Measurements from ENCODE around the gene CAMK2A.

CAMK2A gene

GRCh38 chr5:150246429-150246828, 43.1 kb downstream of the CAMK2A start:
- CTCF ChIA-PET, result interaction anchor here (0.6 to 1.4 kb wide), 5 partner anchors 9 to 627 kb away, joined by 3 to 8 read pairs (median 3); no protein-coding TSS in a partner anchor
- Histone ChIP-seq H3K36me3 (ENCODE audit: control insufficient read depth in 2 of 2, insufficient read depth in 1 of 2, low read length in 2 of 2) (no peaks in the 10 kb centered on the region), H3K9me3 (ENCODE audit: control insufficient read depth, insufficient read depth, low read depth, low read length) (no peaks in the 10 kb centered on the region), H3K4me1 (ENCODE audit: control insufficient read depth, insufficient read depth, low read length) (no peaks in the 10 kb centered on the region), H3K4me3 (ENCODE audit: low read depth, low read length) (no peak overlapping the region), H3K27ac (ENCODE audit: extremely low read depth, low read depth, low read length) (no peak overlapping the region)
- POLR2A ChIA-PET, result no interaction called here
- TF ChIP-seq SP3 (tag by site-specific recombination; IDR thresholded peaks at IDR 0.05), result no peak
- no peak for TF ChIP-seq ZNF600 (tag by site-specific recombination; IDR thresholded peaks at IDR 0.05)
- TF ChIP-seq ZNF174 (tag by site-specific recombination; IDR thresholded peaks at IDR 0.05), result no peak
- no peak for TF ChIP-seq ZNF155 (tag by site-specific recombination; IDR thresholded peaks at IDR 0.05)
- TF ChIP-seq ZNF37A (tag by site-specific recombination; IDR thresholded peaks at IDR 0.05), result no peak
- no peak for TF ChIP-seq ZNF23 (tag by site-specific recombination; IDR thresholded peaks at IDR 0.05; ENCODE audit: borderline replicate concordance)
- no peak for TF ChIP-seq ZSCAN5A (tag by site-specific recombination; IDR thresholded peaks at IDR 0.05)
- no peak for TF ChIP-seq ZNF362 (tag by site-specific recombination; IDR thresholded peaks at IDR 0.05)
- TF ChIP-seq ZNF148 (tag by site-specific recombination; IDR thresholded peaks at IDR 0.05; ENCODE audit: borderline replicate concordance), result no peak
- TF ChIP-seq ZNF558 (tag by site-specific recombination; IDR thresholded peaks at IDR 0.05), result no peak
- no peak for TF ChIP-seq ZNF837 (tag by site-specific recombination; IDR thresholded peaks at IDR 0.05)
- no peak for TF ChIP-seq ZEB2 (tag by site-specific recombination; IDR thresholded peaks at IDR 0.05)

- Histone ChIP-seq H3K4me3 (ENCODE audit: low read depth, low read length) (no peak overlapping the region), H3K36me3 (ENCODE audit: control insufficient read depth in 2 of 2, insufficient read depth in 1 of 2, low read length in 2 of 2) (no peaks in the 10 kb centered on the region), H3K4me1 (ENCODE audit: control insufficient read depth, insufficient read depth, low read length) (no peaks in the 10 kb centered on the region), H3K9me3 (ENCODE audit: control insufficient read depth, insufficient read depth, low read depth, low read length) (no peaks in the 10 kb centered on the region), H3K27ac (ENCODE audit: extremely low read depth, low read depth, low read length) (no peak overlapping the region)
- CTCF ChIA-PET, result interaction anchor here (0.6 to 1.4 kb wide), 4 partner anchors 9 to 172 kb away, joined by 3 to 8 read pairs (median 4); no protein-coding TSS in a partner anchor
- TF ChIP-seq ZNF157 (tag by site-specific recombination; IDR thresholded peaks at IDR 0.05) (no peak), ZNF426 (tag by site-specific recombination; IDR thresholded peaks at IDR 0.05) (no peak), YY1 (tag by site-specific recombination; IDR thresholded peaks at IDR 0.05) (no peak), ZNF169 (tag by site-specific recombination; IDR thresholded peaks at IDR 0.05) (no peak), ZNF621 (tag by site-specific recombination; IDR thresholded peaks at IDR 0.05) (no peak), REPIN1 (tag by site-specific recombination; IDR thresholded peaks at IDR 0.05; ENCODE audit: low read depth) (no peak), ZSCAN23 (tag by site-specific recombination; IDR thresholded peaks at IDR 0.05) (no peak), BCL11A (tag by site-specific recombination; IDR thresholded peaks at IDR 0.05; ENCODE audit: low read depth) (no peak), ZNF112 (tag by site-specific recombination; IDR thresholded peaks at IDR 0.05) (no peak), ZSCAN30 (tag by site-specific recombination; IDR thresholded peaks at IDR 0.05) (no peak), OSR2 (tag by site-specific recombination; IDR thresholded peaks at IDR 0.05) (no peak), ZNF707 (tag by site-specific recombination; IDR thresholded peaks at IDR 0.05) (no peak), ZFP69B (tag by site-specific recombination; IDR thresholded peaks at IDR 0.05) (no peak), HOXD13 (CRISPR knock-in tag; IDR thresholded peaks at IDR 0.05; ENCODE audit: borderline replicate concordance) (no peak), ZNF248 (tag by site-specific recombination; IDR thresholded peaks at IDR 0.05) (no peak), ZNF174 (tag by site-specific recombination; IDR thresholded peaks at IDR 0.05) (no peak), ZBTB6 (tag by site-specific recombination; IDR thresholded peaks at IDR 0.05) (no peak), ATF2 (tag by site-specific recombination; IDR thresholded peaks at IDR 0.05; ENCODE audit: low read depth) (no peak), ZBTB17 (tag by site-specific recombination; IDR thresholded peaks at IDR 0.05) (no peak), ZNF266 (tag by site-specific recombination; IDR thresholded peaks at IDR 0.05; ENCODE audit: low read depth) (no peak)
- POLR2A ChIA-PET, result no interaction called here
Measured at GRCh38 chr5:150245808-150246207, 43.8 kb downstream of the CAMK2A start.

Measured in HEK293 (cell line).